Epithelial cell of prostate (primary cell): ENCODE results near the gene PADI1.

Source experiments
- DNase-seq: peaks from one replicate; pipeline ENCODE4 v3.0.0-alpha.2; 2011; ENCODE audit warnings: low read depth, low spot score
- H3K27ac ChIP-seq: fragments of 450-650 bp; 2 replicates; pipeline ENCODE4 v1.5.1; 2017; ENCODE audit warnings: mild to moderate bottlenecking

PADI1 gene

GRCh38 chr1:17177651-17178050 lies 27.3 kb upstream of the PADI1 start:
- DNase-seq: no peak

DNA sequence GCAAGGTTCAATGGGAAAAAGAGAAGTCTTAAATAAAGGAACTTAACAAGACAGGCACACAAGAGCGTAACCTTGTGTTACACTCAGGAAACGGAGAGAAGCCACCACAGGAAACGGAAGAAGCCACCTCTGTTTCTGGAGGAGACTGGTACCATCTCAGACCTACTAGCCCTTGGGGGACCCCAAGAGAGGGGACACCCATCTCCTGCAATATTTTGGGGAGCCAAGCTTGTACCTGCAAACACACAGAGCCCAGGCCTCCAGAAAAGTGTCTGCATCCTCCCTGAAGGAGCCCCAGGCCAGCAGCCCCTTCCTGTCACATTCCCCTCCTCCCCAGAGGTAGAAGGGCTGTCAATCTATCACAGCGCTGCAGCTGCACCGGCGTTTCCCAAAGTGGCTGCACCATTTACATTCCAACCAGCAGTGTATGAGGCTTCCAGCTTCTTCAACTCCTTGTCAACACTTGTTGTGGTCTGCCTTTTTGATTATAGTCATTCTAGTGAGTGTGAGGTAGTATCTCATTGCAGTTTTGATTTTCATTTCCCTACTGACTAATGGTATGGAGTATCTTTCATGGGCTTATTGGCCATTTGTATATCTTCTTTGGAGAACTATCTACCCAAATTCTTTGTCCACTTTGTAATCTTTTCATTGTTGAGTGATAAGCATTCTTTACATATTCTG lies 23.0 kb upstream of the PADI1 start:
- no peak overlapping the region for H3K27ac ChIP-seq
- no peak for DNase-seq

More at GRCh38 chr1:17177651-17178050, 27.3 kb upstream of the PADI1 start:
- H3K27ac ChIP-seq: no peak overlapping the region

DNA sequence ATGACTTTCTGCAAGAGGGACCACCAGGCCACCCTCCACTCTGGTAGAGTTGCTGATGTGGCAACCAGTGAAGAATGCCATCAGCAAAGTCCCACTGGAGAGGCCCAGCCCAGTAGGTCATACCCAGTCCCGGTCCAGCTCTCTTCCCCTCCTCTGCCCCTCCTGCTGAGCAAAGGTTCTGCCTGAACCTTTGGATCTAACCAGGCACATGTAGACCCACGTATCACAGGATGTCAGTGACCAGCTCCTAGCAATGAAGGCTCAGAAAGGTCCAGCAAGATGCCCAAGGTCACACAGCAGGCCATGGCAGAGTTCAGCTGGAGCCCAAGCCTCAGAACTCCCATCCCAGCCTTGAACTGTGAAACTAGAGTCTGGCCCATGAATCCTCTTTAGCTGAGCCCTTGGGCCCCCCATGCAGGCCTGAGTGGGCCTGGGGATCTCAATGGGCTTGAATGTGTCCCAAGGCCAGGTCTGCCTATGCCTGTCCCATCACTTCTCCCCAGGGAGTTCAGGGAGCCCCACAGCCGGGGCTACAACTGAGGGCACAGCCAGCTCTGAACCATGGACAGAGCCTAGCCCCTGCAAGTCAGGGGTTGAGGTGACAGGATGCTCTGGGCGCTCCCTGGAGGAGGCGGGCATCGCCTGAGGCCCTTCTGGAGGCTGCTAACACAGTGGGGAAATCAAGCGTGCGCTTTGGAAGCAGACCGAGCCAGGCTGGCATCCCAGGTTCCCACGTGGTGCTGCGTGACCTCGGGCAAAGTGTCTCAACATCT lies 21.4 kb upstream of the PADI1 start:
- no peak for DNase-seq
- no peak overlapping the region for H3K27ac ChIP-seq

- DNase-seq: no peak
- H3K27ac ChIP-seq: no peak overlapping the region
These were observed 20.7 kb upstream of the PADI1 start for GRCh38 chr1:17184161-17184665.

GRCh38 chr1:17184822-17185484 lies 20.0 kb upstream of the PADI1 start:
- H3K27ac ChIP-seq: no peak overlapping the region
- no peak for DNase-seq

DNA sequence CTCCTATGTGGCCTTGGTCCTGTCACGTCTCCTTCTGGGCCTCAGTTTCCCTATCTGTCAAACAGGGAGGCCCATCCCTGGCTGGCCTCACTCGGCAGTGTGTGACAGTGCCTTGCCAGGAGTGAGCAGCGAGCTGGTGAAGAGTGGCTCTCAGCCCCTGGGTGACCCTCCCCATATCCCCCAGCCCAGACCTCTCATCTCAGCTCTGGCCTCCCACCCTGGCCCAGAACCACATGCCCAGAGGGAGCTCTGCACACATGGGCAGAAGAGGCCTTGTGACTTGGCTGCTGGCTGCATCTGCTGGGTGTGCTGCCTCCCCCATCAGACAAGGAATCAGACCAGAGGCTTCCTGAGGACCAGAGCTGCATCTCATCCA lies 19.5 kb upstream of the PADI1 start:
- H3K27ac ChIP-seq: no peak overlapping the region
- DNase-seq: no peak

DNA sequence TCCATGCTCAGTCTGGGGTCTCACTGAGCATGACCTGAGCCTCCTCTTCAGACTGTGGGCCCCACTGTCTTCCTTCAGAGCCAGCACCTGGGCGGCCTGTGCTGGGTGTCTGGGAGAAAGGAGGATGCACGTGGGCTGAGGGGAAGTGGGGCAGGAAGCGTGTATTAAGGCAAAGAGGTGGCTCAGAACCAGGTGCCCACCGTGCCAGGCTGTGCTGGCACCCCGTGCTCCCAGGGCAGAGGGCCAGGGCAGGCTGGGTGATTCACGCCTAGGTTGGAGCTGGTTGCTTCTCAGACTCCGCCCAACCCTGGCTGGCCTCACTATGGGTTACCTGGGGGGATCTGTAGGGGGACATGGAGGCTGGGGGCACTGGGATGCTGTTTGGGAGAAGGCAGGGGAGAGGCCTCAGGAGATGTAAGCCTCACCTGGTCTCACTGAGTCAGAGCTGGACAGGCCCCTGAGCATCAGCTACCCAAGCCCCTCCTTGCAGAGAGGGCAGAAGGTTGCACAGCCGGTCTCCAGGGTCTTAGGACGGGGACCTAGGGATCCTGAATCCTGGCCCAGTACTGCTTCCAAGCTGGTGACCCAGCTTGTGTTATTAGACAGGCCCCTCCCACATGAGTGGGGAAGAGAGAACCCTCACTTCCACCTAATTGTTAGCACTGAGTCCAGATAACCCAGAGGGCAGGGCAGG lies 18.6 kb upstream of the PADI1 start:
- no peak for DNase-seq
- peak overlapping the region; percentile 67 for H3K27ac ChIP-seq

- no peak for DNase-seq
- peak overlapping the region; percentile 67 for H3K27ac ChIP-seq
These were observed 17.9 kb upstream of the PADI1 start for GRCh38 chr1:17187051-17187450.

DNA sequence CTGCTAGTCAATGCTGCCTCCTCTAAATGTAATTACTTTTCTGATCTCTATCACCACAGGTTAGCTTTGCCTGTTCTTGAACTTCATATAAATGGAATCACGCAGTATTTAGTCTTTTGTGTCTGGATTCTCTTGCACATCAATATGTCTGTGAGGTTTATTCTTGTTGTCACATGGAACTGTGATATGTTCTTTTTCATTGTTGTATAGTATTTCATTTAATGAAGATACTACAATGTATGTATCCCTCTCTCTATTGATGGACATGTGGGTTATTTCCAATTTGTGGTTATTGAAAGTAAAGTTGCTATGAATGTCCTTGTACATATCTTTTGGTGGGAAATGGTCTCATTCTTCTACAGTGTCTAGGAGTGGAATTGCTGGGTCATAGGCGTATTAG lies 16.7 kb upstream of the PADI1 start:
- DNase-seq: no peak

DNA sequence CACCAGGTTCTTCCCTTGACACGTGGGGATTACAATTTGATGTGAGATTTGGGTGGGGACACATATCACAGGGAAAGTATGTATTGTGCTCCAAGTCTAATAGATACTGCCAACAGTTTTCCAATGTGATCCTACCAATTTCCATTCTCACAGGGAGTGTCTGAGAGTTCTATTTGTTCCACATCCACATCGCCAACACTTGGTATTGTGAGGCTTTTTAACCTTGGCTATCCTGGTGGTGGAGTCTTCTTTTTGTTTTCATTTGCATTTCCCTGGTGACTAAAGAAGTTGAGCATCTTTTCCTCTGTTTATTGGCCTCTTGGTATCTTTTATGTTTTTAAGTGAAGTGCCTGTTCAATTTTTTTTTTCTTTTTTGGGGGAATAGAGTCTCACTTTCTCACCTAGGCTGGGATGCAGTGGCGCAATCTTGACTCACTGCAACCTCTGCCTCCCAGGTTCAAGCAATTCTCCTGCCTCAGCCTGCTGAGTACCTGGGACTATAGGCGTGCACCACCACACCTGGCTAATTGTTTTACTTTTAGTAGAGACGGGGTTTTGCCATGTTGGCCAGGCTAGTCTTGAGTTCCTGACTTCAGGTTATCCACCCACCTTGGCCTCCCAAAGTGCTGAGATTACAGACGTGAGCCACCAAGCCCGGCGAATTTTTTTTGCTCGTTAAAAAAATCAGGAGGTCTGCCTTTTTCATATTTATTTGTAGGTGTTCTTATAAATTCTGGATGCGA lies 15.9 kb upstream of the PADI1 start:
- H3K27ac ChIP-seq: peak overlapping the region; percentile 100
- no peak for DNase-seq

More for the DNA sequence above, 16.7 kb upstream of the PADI1 start:
- peak overlapping the region; percentile 100 for H3K27ac ChIP-seq

- DNase-seq: no peak
- peak overlapping the region; percentile 100 for H3K27ac ChIP-seq
These were observed 15.3 kb upstream of the PADI1 start for GRCh38 chr1:17189632-17189990.

DNA sequence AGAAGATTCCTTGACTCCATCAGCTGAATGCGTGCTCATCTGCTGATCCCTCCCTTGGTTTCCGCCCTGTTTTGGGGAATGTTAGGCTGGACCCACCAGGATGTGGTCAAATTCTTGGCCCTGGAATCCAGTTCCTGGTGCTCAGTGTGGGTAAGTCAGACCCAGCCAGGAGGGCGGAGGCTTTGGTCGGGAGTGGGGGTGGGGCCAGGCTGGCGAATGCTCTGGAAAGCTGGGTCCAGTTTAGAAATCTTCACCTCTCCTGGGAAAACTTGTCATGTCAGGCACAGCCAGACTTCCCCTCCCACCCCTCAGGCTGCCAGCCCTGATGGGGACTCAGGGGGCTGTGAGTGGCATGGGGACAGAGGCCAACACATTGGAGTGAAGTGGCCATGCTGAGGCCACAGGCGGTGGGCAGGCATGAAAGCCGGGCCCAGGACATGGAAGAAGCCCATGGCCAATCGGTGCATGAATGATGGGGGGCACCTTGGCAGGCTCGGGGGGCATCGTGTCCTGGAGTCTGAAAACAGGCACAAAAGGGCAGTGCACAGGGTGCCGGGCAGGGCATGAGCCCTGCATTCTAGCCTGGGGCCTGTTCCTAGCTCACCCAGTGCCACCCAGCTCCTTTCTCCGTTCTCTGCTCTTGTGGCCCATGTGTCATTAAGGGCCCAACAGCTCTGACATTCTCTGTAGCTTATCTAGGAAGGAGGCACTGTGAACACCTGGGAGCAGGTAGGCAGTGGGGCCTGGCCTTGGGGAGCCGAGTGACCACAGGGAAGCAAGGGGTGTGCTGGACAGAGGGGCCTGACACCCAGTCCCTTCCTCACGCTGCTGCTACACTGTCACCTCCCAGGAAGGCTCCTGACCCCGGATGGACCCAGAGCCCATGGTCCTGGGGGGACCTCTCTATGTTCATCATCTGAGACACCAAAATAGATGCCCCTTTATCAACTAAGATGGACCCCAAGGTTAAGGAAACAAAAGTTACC lies 14.6 kb upstream of the PADI1 start:
- peak; percentile 82 for DNase-seq
- peak overlapping the region; percentile 100 for H3K27ac ChIP-seq

DNA sequence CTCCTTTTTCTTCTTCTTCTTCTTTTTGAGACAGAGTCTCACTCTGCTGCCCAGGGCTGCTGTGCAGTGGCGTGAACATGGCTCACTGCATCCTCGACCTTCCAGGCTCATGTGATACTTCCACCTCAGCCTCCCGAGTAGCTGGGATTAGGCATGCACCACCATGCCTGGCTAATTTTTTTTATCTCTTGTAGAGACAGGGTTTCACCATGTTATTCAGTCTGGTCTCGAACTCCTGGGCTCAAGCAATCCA lies 13.0 kb upstream of the PADI1 start:
- peak overlapping the region; percentile 100 for H3K27ac ChIP-seq
- DNase-seq: no peak

DNA sequence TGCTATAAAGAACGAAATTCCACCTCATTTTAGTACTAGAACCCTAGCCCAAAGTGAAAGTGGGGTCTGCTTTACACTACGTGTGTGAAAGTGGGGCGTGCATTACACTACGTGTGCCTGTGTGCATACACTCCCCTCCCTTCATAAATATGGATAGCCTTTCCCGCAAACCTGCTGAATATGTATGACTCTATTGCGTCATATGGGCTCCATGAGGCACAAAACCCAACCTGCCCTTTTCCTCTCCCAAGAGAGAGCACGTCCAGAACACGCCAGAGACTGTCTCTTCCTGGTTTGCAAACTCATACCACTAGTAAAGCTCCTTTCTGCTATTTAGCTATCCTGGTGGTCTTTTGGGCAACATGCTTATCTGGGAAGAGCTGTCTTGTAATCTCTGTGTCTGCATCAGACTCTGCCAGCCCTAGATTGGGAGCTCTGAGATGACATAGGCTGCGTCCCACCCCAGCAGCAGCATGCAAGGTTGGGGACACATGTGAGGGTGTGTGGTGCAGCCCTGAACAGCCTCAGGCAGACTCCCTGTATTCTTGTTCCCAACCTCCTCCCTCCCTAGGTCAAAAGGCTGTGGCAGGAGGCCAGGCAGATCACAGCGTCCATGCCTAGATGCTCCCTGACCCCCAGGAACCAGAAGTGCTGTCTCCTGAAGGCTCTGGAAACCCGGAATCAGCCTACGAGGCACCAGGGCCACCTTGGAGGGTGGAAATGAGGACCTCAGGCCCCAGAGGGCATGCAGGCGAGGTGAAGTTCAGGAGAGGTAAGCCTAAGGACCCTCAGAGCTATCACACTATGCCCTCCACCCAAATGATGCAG lies 12.3 kb upstream of the PADI1 start:
- H3K27ac ChIP-seq: peak overlapping the region; percentile 100

DNA sequence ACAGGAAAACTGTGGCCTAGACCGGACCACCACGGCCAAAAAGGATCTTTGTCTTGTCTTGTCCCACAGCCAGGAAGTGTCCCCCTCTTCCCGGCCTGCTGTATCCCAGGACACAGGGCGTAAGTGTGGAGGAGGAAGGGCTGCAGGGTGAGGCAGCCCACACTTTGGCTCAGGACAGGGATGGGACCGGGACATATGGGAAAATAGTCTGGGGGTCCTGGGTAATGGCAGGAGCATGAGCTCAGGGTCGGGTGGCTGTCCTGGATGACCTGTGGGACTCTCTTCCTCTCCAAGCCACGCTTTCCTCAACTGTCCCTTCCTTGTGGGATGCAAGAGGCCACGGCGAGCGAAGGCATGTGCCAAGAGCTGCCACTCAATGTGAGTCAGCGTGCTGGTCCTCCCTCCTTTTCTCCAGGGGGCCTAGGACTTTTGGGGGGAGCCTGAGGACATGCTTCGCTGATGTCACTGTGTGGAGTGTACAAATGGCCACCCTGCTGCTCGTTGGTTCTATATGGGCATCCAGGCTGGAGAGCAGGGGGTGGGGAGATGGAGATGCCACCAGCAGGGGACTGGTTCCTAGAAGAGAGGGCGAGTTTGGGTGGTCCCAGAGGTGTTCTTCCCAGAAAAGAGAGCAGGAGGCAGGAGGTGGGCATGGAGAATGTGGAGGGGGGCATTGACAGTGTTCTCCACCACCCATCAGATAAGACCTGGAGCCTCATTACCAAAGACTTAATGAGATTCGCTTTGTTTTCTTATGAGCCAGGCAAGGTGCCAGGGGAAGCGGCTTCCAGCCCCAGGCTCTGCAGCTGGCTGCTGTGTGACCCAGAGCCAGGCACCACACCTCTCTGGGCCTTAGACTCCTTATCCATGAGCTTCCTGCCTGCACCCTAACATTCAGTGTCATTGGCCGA lies 11.5 kb upstream of the PADI1 start:
- H3K27ac ChIP-seq: peak overlapping the region; percentile 100

More for the DNA sequence above, 12.3 kb upstream of the PADI1 start:
- peak; percentile 52 for DNase-seq

DNA sequence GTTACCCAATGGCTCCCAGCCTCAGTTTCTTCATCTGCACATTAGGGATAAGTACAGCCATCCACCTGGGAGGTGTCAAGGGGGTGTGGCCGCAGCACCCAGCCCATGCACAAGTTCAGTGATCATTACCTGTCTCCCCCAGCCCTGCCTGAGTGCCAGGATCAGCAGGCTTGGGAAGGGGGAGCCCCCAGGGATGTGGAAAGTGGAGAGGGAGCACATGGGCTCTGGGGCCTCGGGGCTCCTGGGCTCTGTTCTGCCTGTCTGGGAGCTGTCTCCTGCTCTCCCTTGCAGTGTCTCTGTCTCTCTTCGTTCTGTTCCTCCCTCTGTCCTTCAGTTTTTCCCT lies 10.8 kb upstream of the PADI1 start:
- no peak for DNase-seq
- H3K27ac ChIP-seq: no peak overlapping the region

More for the DNA sequence above, 11.5 kb upstream of the PADI1 start:
- DNase-seq: no peak
